GM19438 (cell line): ENCODE measurements around the gene OSBPL7.

Experiments used
- ATAC-seq: cut with Tn5 transposase; IDR thresholded peaks from one replicate; pipeline ENCODE4 v1.9.1; 2021; ENCODE audit warnings: low read depth; ENCODE audit not compliant: unreplicated experiment

OSBPL7 gene

GRCh38 chr17:47847341-47848197, 26.0 kb upstream of the OSBPL7 start:
- ATAC-seq: no peak

- no peak for ATAC-seq
Measured at GRCh38 chr17:47846716-47847340, 25.2 kb upstream of the OSBPL7 start.

GRCh38 chr17:47845716-47846075, 24.1 kb upstream of the OSBPL7 start:
- ATAC-seq: no peak

GRCh38 chr17:47844814-47845715, 23.5 kb upstream of the OSBPL7 start:
- no peak for ATAC-seq

GRCh38 chr17:47844227-47844626, 22.6 kb upstream of the OSBPL7 start:
- ATAC-seq: no peak

GRCh38 chr17:47843391-47843730, 21.8 kb upstream of the OSBPL7 start:
- no peak for ATAC-seq

- ATAC-seq: no peak
Measured at GRCh38 chr17:47841488-47842291, 20.1 kb upstream of the OSBPL7 start.

GRCh38 chr17:47840742-47841487, 19.3 kb upstream of the OSBPL7 start, which contains the start of gene SCRN2:
SCRN2 (minus strand) TSS chr17:47841273; CDS start chr17:47840843, 430 bp downstream.
- peak; percentile 89 for ATAC-seq

GRCh38 chr17:47840001-47840741, 18.6 kb upstream of the OSBPL7 start:
- ATAC-seq: no peak

- no peak for ATAC-seq
Measured at GRCh38 chr17:47839071-47839470, 17.5 kb upstream of the OSBPL7 start.

GRCh38 chr17:47838636-47839035, 17.0 kb upstream of the OSBPL7 start:
- ATAC-seq: no peak

- no peak for ATAC-seq
Measured at GRCh38 chr17:47837401-47838039, 15.9 kb upstream of the OSBPL7 start.

GRCh38 chr17:47836601-47837000, 15.0 kb upstream of the OSBPL7 start:
- ATAC-seq: no peak

GRCh38 chr17:47834756-47835155, 13.2 kb upstream of the OSBPL7 start:
- ATAC-seq: no peak

GRCh38 chr17:47831934-47832327, 10.3 kb upstream of the OSBPL7 start:
- ATAC-seq: no peak

GRCh38 chr17:47831003-47831933, 9.7 kb upstream of the OSBPL7 start, which contains the start of the genes LRRC46 and MRPL10:
LRRC46 (plus strand) TSS chr17:47831670; CDS start chr17:47831990, 320 bp downstream.
MRPL10 (minus strand) TSS chr17:47831541; CDS start chr17:47831511, 30 bp downstream.
- peak; percentile 74 for ATAC-seq

GRCh38 chr17:47830396-47831002, 8.9 kb upstream of the OSBPL7 start:
- no peak for ATAC-seq
